Activated T-cell treated with anti-CD3 and anti-CD28 coated beads for 1 hour (primary cell): ENCODE results near the gene IQGAP1.
"Not testable (repeated sequence)": the region's sequence is repeated elsewhere in the genome, so short reads cannot be mapped to it uniquely, and the experiment has no call there.

ENCODE experiments used
- DNase-seq: peaks from one replicate; pipeline ENCODE4 v3.0.0-alpha.2; 2020; ENCODE audit warnings: low read depth

Gene IQGAP1

DNA sequence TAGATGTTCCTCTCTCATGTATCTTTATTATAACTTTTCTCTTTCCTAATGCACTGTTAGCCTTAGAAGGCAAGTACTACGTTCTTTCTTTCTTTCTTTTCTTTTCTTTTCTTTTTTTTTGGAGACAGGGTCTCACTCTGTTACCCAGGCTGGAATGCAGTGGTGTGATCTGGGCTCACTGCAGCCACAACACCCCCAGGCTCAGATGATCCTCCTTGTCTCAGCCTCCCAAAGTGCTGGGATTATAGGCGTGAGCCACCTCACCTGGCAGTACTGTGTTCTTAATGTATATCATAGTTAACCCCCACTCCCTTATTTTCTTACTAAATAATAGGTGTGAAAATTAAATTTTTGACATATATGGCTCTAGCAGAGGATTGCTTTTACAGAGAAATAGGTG, 23.1 kb downstream of the IQGAP1 start:
- DNase-seq: no peak

DNA sequence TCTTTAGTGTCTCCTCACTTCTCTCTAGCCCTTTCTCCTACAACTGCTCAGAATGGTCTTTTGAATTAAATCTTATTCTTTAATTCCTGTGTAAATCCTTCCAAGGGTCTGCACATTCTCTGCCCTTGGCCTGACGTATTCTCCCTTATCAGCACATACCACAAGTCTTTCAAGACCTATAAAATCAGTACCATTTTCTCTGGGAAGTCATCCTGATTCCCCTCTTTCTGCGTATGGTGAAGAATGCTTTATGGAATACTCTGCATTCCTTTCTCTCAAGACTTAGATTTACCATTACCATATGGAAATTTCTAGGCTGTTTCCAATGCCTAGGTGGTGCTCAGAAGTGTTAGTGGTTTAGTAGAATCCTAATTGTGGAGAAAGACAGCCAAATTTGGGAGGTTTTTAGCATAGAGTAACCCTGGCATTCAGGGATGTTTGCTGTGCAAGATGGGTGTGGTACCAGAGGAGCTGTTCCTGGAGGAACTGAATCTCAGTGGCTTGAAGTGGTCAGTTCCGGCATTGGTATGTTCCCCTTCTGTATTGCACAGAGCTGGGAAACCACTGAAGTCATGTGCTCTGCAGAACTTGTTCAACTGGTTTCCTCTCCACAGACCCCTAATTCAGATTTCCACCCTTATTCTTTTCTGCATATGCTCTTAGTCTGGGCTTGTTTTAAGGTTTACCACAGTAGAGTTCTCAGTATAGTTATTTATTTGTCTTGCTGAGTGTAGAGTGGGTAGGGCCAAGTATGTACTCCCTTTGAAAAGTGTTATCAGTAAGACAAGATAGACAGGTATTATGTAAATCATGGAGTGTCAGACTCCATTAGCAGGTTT, 24.5 kb downstream of the IQGAP1 start:
- no peak for DNase-seq

DNA sequence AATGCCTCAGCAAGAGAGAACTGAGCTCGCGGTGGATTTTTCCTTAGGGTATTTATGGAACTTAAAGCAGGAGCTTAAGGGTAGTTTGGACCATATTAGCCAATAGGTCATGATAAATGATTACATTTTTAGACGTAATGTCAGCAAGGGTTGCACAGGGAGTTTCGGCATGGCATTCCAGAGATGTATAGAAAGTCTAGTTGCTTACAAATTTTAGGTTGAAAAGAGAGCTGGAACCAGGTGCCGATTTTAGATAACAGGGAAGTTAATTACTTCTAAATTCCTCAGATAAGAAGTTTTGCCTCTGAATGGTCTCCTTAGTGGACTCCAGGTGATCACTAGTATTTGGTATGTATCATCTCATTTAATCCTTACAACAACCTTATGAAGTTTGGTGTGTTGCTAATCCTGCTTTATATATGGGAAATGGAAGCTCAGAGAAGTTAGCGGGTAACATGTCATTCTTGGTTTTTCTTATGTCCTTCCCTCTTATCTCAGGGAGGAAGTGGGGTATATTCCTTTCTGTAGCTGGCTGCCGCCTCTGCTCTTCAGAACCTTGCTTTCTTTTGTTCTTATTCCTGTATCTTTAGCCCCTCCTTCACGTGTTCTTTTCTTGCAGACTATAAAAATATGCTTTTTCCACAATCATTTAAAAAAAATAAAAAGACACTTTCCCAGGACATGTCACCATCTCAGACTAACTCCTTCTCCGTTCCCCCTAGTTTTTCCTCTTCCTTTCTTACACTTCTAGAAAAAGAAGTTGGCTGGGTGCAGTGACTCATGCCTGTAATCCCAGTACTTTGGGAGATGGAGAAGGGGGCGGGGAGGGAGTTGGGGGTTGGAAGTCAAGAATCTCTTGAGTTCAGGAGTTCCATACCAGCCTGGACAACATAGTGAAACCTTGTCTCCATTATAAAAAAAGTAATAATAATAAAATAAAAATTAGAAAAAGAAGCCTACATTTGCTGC, 25.7 kb downstream of the IQGAP1 start:
- DNase-seq: no peak

DNA sequence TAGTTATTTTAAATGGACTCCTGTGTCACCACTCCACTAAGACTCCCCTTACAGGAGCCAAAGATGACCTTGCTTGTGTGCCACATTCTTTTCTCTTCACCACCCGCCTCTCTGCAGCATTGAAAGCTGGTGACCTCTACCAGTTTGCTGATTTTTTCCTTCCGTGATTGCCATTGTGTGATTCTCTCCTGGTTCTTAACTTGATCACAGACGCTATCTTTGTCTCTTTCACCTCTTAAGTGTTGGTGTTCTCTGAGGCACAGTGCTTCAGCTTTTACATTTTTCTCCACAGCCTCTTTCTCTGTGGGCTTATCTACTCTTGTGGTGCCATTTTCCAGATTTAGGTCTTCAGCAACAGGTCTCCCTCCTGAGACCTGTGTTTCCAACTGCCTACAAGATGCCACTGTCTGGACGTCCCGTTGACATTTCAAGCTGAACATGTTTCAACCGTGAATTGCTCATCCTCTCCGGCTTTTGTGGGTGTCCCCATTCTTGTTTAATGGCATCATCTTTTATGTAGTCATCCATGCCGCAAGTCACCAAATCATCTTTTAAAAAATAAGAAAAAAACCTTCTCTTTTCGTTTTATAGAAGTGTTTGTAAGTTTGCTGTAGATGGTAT, 26.5 kb downstream of the IQGAP1 start:
- no peak for DNase-seq

DNA sequence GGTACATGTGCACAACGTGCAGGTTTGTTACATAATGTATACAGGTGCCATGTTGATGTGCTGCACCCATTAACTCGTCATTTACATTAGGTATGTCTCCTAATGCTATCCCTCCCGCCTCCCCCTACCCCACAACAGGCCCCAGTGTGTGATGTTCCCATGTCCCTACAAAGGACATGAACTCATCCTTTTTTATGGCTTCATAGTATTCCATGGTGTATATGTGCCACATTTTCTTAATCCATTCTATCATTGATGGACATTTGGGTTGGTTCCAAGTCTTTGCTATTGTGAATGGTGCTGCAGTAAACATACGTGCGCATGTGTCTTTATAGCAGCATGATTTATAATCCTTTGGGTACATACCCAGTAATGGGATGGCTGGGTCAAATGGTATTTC, 28.0 kb downstream of the IQGAP1 start:
- not testable (repeated sequence) for DNase-seq

DNA sequence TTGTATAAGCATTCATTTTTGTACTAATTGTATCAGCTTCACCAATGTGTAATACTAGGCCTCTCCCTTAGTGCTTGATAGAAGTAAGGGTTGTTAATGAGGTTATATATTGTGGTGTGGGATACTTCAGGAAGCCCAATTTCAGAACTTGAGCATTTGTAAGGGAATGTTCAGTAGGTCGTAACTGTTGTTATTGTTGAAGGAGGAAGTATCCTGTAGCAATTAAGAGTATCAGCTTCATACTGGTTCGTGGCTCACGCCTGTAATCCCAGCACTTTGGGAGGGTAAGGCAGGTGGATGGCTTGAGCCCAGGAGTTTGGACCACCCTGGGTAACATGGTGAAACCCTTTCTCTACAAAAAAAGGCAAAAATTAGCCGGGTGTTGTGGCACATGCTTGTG, 30.6 kb downstream of the IQGAP1 start:
- no peak for DNase-seq

DNA sequence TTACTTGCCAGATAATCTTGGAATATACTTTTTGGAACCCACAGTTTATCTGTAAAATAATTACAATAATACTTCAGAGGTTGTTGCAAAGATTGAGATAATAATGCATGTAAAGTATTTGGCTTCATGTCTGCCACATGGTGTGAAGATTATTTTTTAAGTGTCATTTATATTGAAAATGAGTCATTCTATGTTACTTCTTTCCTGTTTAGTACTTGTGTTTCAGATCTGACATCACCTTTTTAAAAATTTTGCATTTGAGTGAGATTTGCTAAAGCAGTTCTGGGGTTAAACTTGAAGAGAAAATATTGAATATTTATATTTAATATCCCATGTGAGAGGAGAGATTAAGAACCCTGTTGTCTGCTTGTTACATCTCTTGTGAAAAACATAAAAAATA, 31.2 kb downstream of the IQGAP1 start:
- DNase-seq: no peak

DNA sequence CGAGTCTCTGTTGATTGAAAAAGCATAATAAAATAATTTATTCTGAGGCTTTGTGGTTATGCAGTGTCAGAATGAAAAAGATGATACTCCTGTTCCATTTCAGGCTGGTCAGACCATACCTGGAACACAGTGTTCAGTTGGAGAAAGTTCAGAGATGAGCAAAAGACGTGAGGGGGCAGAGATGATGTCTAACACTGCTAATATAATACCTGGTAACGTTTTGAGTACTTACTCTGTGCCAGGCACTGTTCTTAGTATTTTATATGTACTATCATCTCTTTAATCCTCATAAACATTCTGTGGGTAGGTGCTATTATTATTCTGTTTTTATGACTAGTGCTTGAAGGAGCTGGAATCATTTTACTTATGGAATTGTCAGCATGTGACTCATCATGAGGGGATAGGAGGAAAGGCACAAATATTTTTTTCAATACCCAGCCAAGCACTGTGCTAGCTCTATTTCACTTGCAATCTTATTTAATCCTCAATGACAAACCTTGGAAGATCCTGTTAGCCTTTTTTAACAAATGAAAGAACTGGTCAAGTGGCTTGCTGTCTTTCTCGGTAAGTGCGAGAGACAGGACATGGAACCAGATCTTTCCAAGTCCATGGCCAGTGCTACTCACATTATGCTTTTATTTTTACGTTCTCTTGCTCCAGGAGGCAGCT, 31.8 kb downstream of the IQGAP1 start:
- no peak for DNase-seq

DNA sequence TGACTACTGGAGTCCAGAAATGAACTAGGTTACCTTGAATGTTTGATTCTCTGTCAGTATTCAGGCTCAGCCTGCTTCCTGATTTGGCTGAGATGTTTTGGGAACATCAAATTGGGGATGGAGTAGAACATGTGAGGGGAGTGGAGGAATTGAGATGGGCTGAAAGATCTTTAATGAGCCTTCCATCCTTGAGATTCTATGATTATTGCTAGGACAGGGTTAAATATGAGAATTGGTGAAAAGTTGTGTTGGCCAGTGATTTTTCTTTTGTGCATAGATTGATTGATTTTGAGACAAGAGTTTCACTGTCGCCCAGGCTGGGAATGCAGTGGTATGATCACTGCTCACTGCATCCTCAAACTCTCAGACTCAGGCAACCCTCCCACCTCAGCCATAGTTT, 32.4 kb downstream of the IQGAP1 start:
- DNase-seq: no peak

DNA sequence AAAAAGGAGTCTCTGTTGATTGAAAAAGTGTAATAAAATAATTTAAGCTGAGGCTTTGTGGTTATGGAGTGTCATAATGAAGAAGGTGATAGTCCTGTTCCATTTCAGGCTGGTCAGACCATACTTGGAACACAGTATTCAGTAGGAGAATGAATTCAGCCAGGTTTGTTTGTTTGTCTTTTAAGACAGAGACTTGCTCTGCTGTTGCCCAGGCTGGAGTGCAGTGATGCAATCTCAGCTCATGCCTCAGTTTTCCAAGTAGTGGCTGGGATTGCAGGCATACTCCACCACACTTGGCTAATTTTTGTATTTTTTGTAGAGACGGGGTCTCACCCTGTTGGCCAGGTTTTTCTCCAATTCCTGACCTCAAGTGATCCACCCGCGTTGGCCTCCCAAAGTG, 33.5 kb downstream of the IQGAP1 start:
- no peak for DNase-seq

DNA sequence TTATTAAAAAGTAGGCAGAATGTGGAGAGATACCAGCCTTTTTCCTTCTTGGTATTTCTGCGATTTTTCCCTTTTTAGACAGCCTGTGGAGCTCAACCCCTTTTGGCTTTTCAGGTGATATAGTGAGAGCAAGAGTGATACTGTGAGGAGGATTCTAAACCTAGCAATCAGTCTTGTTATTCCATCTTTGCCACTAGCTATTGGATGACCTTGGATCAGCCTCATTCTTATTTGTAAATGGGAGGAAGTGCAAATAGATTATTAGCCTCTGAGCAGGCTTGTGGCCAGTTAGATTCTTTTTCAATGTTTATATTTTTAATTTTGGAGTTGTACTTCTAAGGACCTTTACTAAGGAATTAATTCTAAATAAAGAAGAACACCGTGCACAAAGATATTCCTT, 34.0 kb downstream of the IQGAP1 start:
- no peak for DNase-seq

DNA sequence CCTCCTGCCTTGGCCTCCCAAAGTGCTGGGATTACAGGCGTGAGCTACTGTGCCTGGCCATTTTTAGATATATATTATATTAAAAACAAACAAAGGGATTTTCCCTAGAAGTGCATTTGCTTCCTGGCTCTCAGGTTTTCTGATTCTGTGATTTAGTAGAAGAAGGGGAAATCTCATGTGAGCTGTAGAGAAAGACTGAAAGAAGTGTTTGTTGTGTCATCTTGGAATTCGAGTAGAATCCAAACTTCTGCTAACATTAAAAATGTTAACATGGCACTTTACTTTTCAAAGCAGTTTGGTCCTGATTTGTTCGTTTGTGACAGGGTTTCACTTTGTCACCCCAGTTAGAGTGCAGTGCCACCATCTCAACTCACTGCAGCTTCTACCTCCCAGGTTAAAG, 34.9 kb downstream of the IQGAP1 start:
- DNase-seq: no peak

DNA sequence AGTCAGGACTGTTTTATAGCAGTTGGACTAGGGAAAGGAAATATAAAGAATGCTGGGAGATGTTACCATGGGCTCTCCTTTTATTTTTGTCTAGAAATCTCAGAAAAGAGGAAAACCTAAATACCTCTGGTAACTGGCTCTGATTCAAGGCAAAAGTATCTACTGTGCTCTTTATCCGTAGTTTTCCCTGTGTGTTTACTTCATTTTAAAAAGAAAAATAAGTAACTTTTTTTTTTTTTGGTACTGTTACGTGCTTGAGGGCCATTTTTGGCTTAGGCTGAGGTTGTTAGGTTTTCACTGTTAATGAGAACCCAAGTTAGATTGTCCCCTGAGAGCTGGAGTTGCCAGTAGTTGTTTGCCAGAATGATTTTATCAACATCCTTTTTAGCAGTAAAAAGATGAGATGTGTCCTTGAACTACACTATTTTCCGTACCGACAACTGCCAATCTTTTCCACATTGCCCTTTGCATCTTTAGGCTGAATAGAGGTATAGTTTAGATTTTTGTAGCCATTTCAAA, 35.8 kb downstream of the IQGAP1 start:
- DNase-seq: no peak

DNA sequence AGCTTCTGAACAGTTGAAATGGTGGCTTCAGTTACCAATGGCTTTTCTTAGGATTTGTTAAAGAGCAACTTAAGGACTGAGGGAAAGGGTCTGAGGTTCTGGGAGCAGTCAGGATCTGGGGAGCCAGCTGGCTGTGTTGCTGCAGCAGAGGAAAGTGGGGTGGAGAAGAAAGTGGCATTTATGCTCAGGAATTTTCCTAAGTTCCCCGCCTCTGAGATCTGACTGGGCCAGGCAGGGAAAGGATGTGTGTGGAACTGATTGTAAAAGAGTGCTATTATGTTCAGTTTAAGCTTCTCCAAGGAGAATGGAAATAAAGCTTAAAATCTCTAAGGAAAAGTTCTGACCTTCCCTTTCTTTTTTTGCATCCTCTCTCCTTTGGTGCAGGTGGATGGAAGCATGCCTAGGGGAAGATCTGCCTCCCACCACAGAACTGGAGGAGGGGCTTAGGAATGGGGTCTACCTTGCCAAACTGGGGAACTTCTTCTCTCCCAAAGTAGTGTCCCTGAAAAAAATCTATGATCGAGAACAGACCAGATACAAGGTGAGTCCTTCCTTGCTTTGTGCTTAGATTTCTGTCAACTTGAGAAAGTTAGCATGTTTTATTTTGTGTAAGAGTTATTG, 37.8 kb downstream of the IQGAP1 start:
- DNase-seq: no peak

DNA sequence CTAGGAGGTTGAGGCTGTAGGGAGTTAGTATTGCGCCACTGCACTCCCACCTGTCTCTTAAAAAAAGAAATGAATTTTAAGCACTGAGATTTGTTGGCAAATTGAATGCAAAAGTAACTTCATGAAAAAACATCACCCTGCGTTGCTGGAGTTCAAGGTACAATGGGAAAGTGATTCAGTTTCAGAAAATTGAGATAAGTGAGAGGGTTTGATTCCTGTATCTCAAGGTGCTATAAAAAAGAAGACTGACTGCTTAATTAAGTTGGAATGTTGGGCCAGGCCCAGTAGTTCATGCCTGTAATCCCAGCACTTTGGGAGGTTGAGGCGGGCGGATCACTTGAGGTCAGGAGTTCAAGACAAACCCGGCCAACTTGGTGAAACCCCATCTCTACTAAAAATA, 39.1 kb downstream of the IQGAP1 start:
- DNase-seq: no peak

DNA sequence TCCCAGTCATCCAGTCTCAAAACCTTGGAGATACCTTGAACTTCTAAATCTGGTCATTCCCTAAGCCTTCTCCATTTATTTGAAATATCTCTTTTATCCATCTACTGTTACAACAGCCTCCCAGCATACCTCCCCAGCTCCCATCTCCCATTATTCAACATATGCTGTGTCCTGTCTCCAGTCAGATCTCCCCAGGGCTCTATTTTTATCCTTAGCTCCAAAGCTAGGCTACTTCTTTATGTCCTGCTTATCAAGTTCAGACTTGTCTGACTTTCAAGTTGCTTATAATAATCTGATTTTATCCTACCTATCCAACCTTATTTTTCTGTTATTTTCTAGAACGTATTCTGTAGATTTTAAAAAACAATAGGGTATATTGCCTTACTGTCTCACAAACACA, 44.2 kb downstream of the IQGAP1 start:
- no peak for DNase-seq

DNA sequence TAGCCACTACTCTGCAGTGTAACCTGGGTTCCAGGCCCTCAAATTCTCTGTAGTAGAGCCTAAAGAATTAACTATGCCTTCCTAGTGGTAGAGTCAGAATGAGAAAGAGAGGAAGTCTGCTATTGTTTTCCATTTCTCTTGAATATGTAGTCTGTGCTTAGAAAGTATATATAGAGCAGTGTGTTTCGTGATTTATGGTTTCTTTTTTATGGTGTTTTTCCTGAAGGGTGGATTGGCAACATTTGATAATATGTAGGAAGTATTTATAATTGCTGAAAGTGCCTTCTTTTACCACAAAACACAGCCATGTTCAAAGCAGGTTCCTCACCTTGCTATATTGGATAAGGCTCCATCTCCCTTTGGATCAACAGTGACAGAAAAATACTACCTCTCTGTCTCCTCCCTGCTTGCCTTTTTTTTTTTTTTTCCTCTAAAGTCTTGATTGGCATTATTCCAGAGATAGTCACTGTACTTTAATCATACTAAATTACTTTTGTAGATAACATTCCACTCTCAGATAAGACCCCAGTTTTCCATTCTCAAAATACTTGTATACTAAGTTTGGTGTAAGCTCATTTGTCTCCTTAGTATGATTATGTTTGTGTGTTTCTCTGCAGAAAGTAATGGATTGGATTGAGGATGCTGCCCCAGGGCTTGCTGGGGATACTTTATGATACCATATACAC, 47.8 kb downstream of the IQGAP1 start:
- no peak for DNase-seq

DNA sequence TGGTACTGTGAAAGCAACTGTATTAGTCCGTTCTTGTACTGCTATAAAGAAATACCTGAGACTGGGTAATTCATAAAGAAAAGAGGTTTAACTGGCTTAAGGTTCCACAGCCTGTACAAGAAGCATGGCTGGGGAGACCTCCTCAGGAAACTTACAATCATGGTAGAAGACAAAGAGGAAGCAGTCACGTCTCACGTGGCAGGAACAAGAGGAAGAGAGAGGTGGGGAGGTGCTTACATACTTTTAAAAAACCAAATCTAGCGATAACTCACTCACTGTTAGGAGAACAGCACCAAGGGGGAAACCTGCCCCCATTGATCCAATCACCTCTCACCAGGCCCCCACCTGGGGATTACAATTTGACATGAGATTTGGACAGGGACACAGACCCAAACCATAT, 48.9 kb downstream of the IQGAP1 start:
- no peak for DNase-seq

DNA sequence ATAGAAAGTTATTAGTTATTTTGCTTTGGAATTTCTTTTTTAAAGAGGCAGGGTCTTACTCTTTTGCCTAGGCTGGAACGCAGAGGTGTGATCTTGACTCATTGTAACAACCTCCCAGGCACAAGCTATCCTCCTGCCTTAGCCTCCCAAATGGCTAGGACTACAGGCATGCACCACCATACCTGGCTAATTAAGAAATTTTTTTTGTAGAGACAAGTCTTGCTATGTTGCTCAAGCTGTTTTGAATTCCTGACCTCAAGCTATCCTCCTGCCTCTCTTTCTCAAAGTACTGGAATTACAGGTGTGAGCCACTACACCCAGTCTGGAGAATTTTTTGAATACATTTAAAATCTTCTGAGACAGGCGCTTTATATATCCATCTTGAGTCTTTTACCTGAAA, 49.5 kb downstream of the IQGAP1 start:
- no peak for DNase-seq

DNA sequence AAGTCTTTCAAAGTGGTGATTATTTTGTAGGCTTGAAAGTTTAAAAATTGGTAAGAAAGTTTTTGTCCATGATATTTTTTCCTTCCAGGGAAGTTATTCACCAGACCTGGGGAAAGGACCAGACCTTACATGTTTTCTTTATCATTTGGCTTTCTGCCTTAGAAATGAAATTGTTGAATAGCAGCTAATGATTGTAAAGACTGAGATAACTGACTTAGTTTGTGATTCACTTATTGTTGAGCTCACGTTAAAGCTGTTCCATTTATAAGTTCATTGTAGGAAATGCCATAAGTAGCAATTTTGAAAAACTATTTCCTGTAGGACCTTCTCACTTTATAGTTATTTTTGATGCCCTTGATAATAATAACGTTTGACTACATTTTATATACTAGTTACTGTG, 51.9 kb downstream of the IQGAP1 start:
- no peak for DNase-seq

DNA sequence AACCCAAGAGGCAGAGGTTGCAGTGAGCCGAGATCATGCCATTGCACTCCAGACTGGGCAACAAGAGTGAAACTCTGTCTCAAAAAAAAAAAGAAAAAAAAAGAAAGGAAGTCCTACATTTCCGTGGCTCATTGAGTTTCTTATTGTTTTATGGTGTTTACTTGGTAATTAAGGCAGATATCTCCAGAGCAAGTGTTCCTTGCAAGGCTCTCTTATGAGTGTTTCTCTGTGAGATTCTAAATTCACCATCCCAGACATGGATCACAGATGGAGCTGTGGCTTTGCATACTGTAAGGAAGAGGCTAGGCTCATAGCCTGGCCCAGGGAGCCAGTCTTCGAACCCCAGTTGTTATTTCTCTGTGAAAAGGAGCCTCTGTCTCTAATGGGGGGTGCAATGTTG, 53.0 kb downstream of the IQGAP1 start:
- DNase-seq: no peak
